Neural cell (in vitro differentiated cells): ENCODE data around the gene CFAP100. TPM values are rescaled to one million over a fixed set of nuclear protein-coding genes. Genes with fewer than 3 reads are reported as not detected.

ENCODE experiments used
- H2AFZ ChIP-seq: fragments of 200-600, 300-800 bp; sonication (generic), shearing (Covaris generic); 2 replicates; pipeline ENCODE4 v1.6.0; 2014; ENCODE audit warnings: low read depth, mild to moderate bottlenecking, antibody characterized with exemption, low read length, moderate library complexity
- H3F3A ChIP-seq: fragments of 200-600 bp; shearing (Covaris generic); 2 replicates; pipeline ENCODE4 v1.6.1; 2016; ENCODE audit warnings: mild to moderate bottlenecking, moderate library complexity, mixed read lengths, antibody characterized with exemption, low read length; ENCODE audit not compliant: insufficient read depth, poor library complexity, severe bottlenecking
- H3K27ac ChIP-seq: fragments of 200-600, 300-800 bp; sonication (generic), shearing (Covaris generic); 2 replicates; pipeline ENCODE4 v1.5.1; 2014; ENCODE audit warnings: mild to moderate bottlenecking, low read length, moderate library complexity
- H3K27me3 ChIP-seq: fragments of 300-800, 200-600 bp; sonication (generic), shearing (Covaris generic); 2 replicates; pipeline ENCODE4 v1.6.0; 2014; ENCODE audit warnings: mild to moderate bottlenecking, low read depth, low read length, moderate library complexity; ENCODE audit not compliant: insufficient read depth
- H3K36me3 ChIP-seq: fragments of 300-800, 200-600 bp; sonication (generic), shearing (Covaris generic); 2 replicates; pipeline ENCODE4 v1.5.1; 2014; ENCODE audit warnings: mild to moderate bottlenecking, antibody characterized with exemption, low read length, moderate library complexity; ENCODE audit not compliant: insufficient read depth
- H3K4me2 ChIP-seq: fragments of 300-800, 200-600 bp; sonication (generic), shearing (Covaris generic); 2 replicates; pipeline ENCODE4 v1.6.0; 2014; ENCODE audit warnings: mild to moderate bottlenecking, low read length
- H3K4me3 ChIP-seq: fragments of 300-800, 200-600 bp; sonication (generic), shearing (Covaris generic); 2 replicates; pipeline ENCODE4 v1.5.1; 2014; ENCODE audit warnings: mild to moderate bottlenecking, low read length, moderate library complexity
- H3K79me2 ChIP-seq: fragments of 200-600 bp; shearing (Covaris generic); replicated peaks from 2 replicates; pipeline ENCODE4 v1.6.0; 2014; ENCODE audit warnings: mild to moderate bottlenecking, low read length, moderate library complexity; ENCODE audit not compliant: insufficient read depth
- H3K9ac ChIP-seq: fragments of 300-800, 200-600 bp; sonication (generic), shearing (Covaris generic); 2 replicates; pipeline ENCODE4 v1.6.1; 2016; ENCODE audit warnings: mild to moderate bottlenecking, low read length, mixed read lengths
- H3K9me2 ChIP-seq: fragments of 200-600 bp; shearing (Covaris generic); 2 replicates; pipeline ENCODE4 v1.6.1; 2016; ENCODE audit warnings: mild to moderate bottlenecking, low read length, mixed read lengths; ENCODE audit not compliant: insufficient read depth
- H3K9me3 ChIP-seq: fragments of 200-600, 300-800 bp; sonication (generic), shearing (Covaris generic); 2 replicates; pipeline ENCODE4 v1.6.1; 2016; ENCODE audit warnings: mild to moderate bottlenecking, mixed run types, low read length, moderate library complexity, mixed read lengths
- H4K20me1 ChIP-seq: fragments of 200-600 bp; shearing (Covaris generic); 2 replicates; pipeline ENCODE4 v1.6.1; 2016; ENCODE audit warnings: mild to moderate bottlenecking, mixed run types; ENCODE audit not compliant: insufficient read depth
- EP300 ChIP-seq: fragments of 450-650 bp; conservative IDR thresholded peaks from 2 replicates; pipeline ENCODE4 v1.6.1; 2014; ENCODE audit warnings: antibody characterized with exemption, mild to moderate bottlenecking, moderate library complexity; ENCODE audit not compliant: poor library complexity, severe bottlenecking
- EZH2 ChIP-seq: fragments of 200-600, 300-800 bp; shearing (Covaris generic), sonication (generic); IDR thresholded peaks from 2 replicates; pipeline ENCODE4 v1.6.1; 2014; ENCODE audit warnings: antibody characterized with exemption, low read length, borderline replicate concordance, mild to moderate bottlenecking; ENCODE audit not compliant: insufficient read depth, poor library complexity, severe bottlenecking
- MXI1 ChIP-seq: fragments of 450-650 bp; conservative IDR thresholded peaks from 2 replicates; pipeline ENCODE4 v1.6.1; 2014; ENCODE audit warnings: antibody characterized with exemption, mild to moderate bottlenecking; ENCODE audit not compliant: poor library complexity, severe bottlenecking
- POLR2AphosphoS5 ChIP-seq: IDR thresholded peaks from 2 replicates; pipeline ENCODE4 v1.6.1; 2012
- RAD21 ChIP-seq: fragments of 450-650 bp; conservative IDR thresholded peaks from 2 replicates; pipeline ENCODE4 v1.6.1; 2014; ENCODE audit warnings: antibody characterized with exemption, mild to moderate bottlenecking, moderate library complexity
- REST ChIP-seq: IDR thresholded peaks from 2 replicates; pipeline ENCODE4 v1.6.1; 2012; ENCODE audit warnings: borderline replicate concordance
- SMC3 ChIP-seq: fragments of 450-650 bp; conservative IDR thresholded peaks from 2 replicates; pipeline ENCODE4 v1.6.1; 2014; ENCODE audit warnings: antibody characterized with exemption, mild to moderate bottlenecking, moderate library complexity; ENCODE audit not compliant: poor library complexity
- TAF1 ChIP-seq: IDR thresholded peaks from 2 replicates; pipeline ENCODE4 v1.6.1; 2012; ENCODE audit warnings: low read depth
- polyA plus RNA-seq: library from polyadenylated mRNA; depleted of rRNA; stranded (reverse); fragments of >200 nt; gene quantifications from 2 replicates; pipeline ENCODE4 v1.2.3, GENCODE V29; 2014
- TF ChIP-seq, protein P1 (sequence below): fragments of 450-650 bp; IDR thresholded peaks from 2 replicates; pipeline ENCODE4 v1.5.1; 2014; ENCODE audit warnings: antibody characterized with exemption, mild to moderate bottlenecking, moderate library complexity; ENCODE audit not compliant: poor library complexity, severe bottlenecking

The CFAP100 gene
- polyA plus RNA-seq, 1 donor from 2014 or later = not detected

DNA sequence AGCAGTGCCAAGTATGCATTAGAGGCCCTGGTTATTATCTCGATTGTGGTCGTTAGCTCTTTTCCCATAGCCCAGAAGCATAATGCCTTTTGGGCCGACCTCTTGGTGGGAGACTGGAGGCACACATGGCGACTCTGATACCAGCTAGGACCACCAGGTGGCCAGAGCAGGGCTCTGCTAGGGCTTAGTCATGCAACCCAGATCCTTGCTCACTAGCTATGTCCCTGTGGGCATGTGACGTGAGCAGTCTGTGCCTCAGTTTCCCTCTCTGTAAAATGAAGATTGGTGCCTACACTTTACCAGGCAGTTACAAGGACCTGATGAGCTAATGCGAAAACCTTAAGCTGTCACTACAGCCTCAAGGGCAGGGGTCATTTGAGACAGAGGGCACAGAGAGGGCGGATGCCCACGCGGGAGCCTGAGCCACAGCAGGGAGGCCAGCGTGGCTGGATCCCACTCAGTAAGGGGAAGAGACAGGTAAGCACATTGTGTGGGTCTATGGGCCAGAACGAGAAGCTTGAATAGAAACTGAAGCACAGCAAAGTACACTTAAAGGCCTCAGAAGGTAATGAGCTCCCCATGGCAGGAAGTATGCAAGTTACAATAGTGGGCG lies 46.3 kb upstream of the CFAP100 start:
- H2AFZ ChIP-seq = no peak overlapping the region
- no peak overlapping the region for H3K27ac ChIP-seq
- TF ChIP-seq TAF1 = no peak
- TF ChIP-seq REST = no peak
- no peak for TF ChIP-seq SMC3
- no peak for TF ChIP-seq EP300
- TF ChIP-seq EZH2 = no peak
- TF ChIP-seq POLR2AphosphoS5 = no peak
- TF ChIP-seq RAD21 = no peak
- TF ChIP-seq MXI1 = no peak
- TF ChIP-seq, protein P1, sequence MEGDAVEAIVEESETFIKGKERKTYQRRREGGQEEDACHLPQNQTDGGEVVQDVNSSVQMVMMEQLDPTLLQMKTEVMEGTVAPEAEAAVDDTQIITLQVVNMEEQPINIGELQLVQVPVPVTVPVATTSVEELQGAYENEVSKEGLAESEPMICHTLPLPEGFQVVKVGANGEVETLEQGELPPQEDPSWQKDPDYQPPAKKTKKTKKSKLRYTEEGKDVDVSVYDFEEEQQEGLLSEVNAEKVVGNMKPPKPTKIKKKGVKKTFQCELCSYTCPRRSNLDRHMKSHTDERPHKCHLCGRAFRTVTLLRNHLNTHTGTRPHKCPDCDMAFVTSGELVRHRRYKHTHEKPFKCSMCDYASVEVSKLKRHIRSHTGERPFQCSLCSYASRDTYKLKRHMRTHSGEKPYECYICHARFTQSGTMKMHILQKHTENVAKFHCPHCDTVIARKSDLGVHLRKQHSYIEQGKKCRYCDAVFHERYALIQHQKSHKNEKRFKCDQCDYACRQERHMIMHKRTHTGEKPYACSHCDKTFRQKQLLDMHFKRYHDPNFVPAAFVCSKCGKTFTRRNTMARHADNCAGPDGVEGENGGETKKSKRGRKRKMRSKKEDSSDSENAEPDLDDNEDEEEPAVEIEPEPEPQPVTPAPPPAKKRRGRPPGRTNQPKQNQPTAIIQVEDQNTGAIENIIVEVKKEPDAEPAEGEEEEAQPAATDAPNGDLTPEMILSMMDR = no peak
- no peaks in the 10 kb centered on the region for H4K20me1 ChIP-seq
- H3F3A ChIP-seq = no peaks in the 10 kb centered on the region
- H3K4me3 ChIP-seq = no peak overlapping the region
- no peak overlapping the region for H3K4me2 ChIP-seq
- no peaks in the 10 kb centered on the region for H3K9me2 ChIP-seq
- no peaks in the 10 kb centered on the region for H3K27me3 ChIP-seq
- no peaks in the 10 kb centered on the region for H3K36me3 ChIP-seq
- H3K79me2 ChIP-seq = no peaks in the 10 kb centered on the region
- H3K9ac ChIP-seq = no peak overlapping the region
- H3K9me3 ChIP-seq = no peaks in the 10 kb centered on the region

GRCh38 chr3:126349071-126349470 lies 45.6 kb upstream of the CFAP100 start:
- H3K36me3 ChIP-seq = no peaks in the 10 kb centered on the region
- no peak overlapping the region for H3K27ac ChIP-seq
- H3K4me2 ChIP-seq = no peak overlapping the region
- H3K27me3 ChIP-seq = no peaks in the 10 kb centered on the region
- TF ChIP-seq, protein P1 = no peak
- no peak for TF ChIP-seq SMC3
- no peak for TF ChIP-seq EP300
- TF ChIP-seq POLR2AphosphoS5 = no peak
- TF ChIP-seq MXI1 = no peak
- TF ChIP-seq REST = no peak
- TF ChIP-seq EZH2 = no peak
- no peak for TF ChIP-seq TAF1
- no peak for TF ChIP-seq RAD21
- H3K9ac ChIP-seq = no peak overlapping the region
- H3K79me2 ChIP-seq = no peaks in the 10 kb centered on the region
- H3K4me3 ChIP-seq = no peak overlapping the region
- no peak overlapping the region for H2AFZ ChIP-seq
- H3F3A ChIP-seq = no peaks in the 10 kb centered on the region
- H4K20me1 ChIP-seq = no peaks in the 10 kb centered on the region
- no peaks in the 10 kb centered on the region for H3K9me2 ChIP-seq
- no peaks in the 10 kb centered on the region for H3K9me3 ChIP-seq
